ENCODE results near the gene PLCB1. TPM values are rescaled to one million over a fixed set of nuclear protein-coding genes. Genes with fewer than 3 reads are reported as not detected.
"Not testable (repeated sequence)": the region's sequence is repeated elsewhere in the genome, so short reads cannot be mapped to it uniquely, and the experiment has no call there.

Gene PLCB1
- total RNA-seq, 2 experiments from 2014 or later = 1.9 to 2.2 TPM

- H3K36me3 Mint-ChIP-seq (ENCODE audit: low read depth); DNase-seq; CTCF ChIA-PET; H3K9me3 Mint-ChIP-seq; H3K4me3 Mint-ChIP-seq; H3K27me3 Mint-ChIP-seq; POLR2A ChIA-PET; H3K27ac Mint-ChIP-seq; H3K4me1 Mint-ChIP-seq: not testable (repeated sequence)
Measured at GRCh38 chr20:8834294-8834693, 702.2 kb downstream of the PLCB1 start.

GRCh38 chr20:8834851-8835250, 702.8 kb downstream of the PLCB1 start:
- ChIA-PET POLR2A (no interaction called here), CTCF (no interaction called here)
- Mint-ChIP-seq H3K9me3 (no peaks in the 10 kb centered on the region), H3K27ac (no peak overlapping the region), H3K4me3 (no peak overlapping the region), H3K4me1 (no peaks in the 10 kb centered on the region), H3K27me3 (no peaks in the 10 kb centered on the region), H3K36me3 (ENCODE audit: low read depth) (no peaks in the 10 kb centered on the region)
- DNase-seq = no peak

GRCh38 chr20:8837396-8837795, 705.3 kb downstream of the PLCB1 start:
- ChIA-PET CTCF (no interaction called here), POLR2A (no interaction called here)
- H3K27ac Mint-ChIP-seq = no peak overlapping the region
- no peaks in the 10 kb centered on the region for H3K27me3 Mint-ChIP-seq
- no peaks in the 10 kb centered on the region for H3K4me1 Mint-ChIP-seq
- H3K9me3 Mint-ChIP-seq = no peaks in the 10 kb centered on the region
- no peaks in the 10 kb centered on the region for H3K36me3 Mint-ChIP-seq (ENCODE audit: low read depth)
- DNase-seq = no peak
- no peak overlapping the region for H3K4me3 Mint-ChIP-seq

- H3K36me3 Mint-ChIP-seq (ENCODE audit: low read depth) = no peaks in the 10 kb centered on the region
- no peaks in the 10 kb centered on the region for H3K4me1 Mint-ChIP-seq
- H3K27me3 Mint-ChIP-seq = no peaks in the 10 kb centered on the region
- H3K27ac Mint-ChIP-seq = no peak overlapping the region
- ChIA-PET POLR2A (no interaction called here), CTCF (interaction anchor here (1.3 kb wide), 1 partner anchor 11 kb away, joined by 4 read pairs; no protein-coding TSS in a partner anchor)
- no peak for DNase-seq
- H3K4me3 Mint-ChIP-seq = no peak overlapping the region
- no peaks in the 10 kb centered on the region for H3K9me3 Mint-ChIP-seq
Measured at GRCh38 chr20:8842525-8842924, 710.5 kb downstream of the PLCB1 start.

GRCh38 chr20:8844179-8844578, 712.1 kb downstream of the PLCB1 start:
- no peak overlapping the region for H3K27ac Mint-ChIP-seq
- ChIA-PET CTCF (no interaction called here), POLR2A (no interaction called here)
- H3K4me1 Mint-ChIP-seq = no peaks in the 10 kb centered on the region
- no peaks in the 10 kb centered on the region for H3K27me3 Mint-ChIP-seq
- no peaks in the 10 kb centered on the region for H3K9me3 Mint-ChIP-seq
- no peak overlapping the region for H3K4me3 Mint-ChIP-seq
- no peak for DNase-seq
- H3K36me3 Mint-ChIP-seq (ENCODE audit: low read depth) = no peaks in the 10 kb centered on the region

GRCh38 chr20:8849990-8850389, 717.9 kb downstream of the PLCB1 start:
- ChIA-PET POLR2A (no interaction called here), CTCF (no interaction called here)
- Mint-ChIP-seq H3K4me3 (no peak overlapping the region), H3K27me3 (no peaks in the 10 kb centered on the region), H3K27ac (no peak overlapping the region), H3K9me3 (no peaks in the 10 kb centered on the region), H3K4me1 (no peaks in the 10 kb centered on the region), H3K36me3 (ENCODE audit: low read depth) (no peaks in the 10 kb centered on the region)
- DNase-seq = no peak

GRCh38 chr20:8851446-8851845, 719.4 kb downstream of the PLCB1 start:
- H3K4me1 Mint-ChIP-seq = no peaks in the 10 kb centered on the region
- no peak for DNase-seq
- H3K27me3 Mint-ChIP-seq = no peaks in the 10 kb centered on the region
- H3K9me3 Mint-ChIP-seq = no peaks in the 10 kb centered on the region
- ChIA-PET CTCF (interaction anchor here (0.7 to 1.1 kb wide), 2 partner anchors 10 to 1195 kb away, joined by 3 read pairs; no protein-coding TSS in a partner anchor), POLR2A (no interaction called here)
- H3K36me3 Mint-ChIP-seq (ENCODE audit: low read depth) = no peaks in the 10 kb centered on the region
- no peak overlapping the region for H3K27ac Mint-ChIP-seq
- no peak overlapping the region for H3K4me3 Mint-ChIP-seq

GRCh38 chr20:8851919-8852318, 719.9 kb downstream of the PLCB1 start:
- H3K27ac Mint-ChIP-seq; H3K36me3 Mint-ChIP-seq (ENCODE audit: low read depth); H3K9me3 Mint-ChIP-seq; DNase-seq; H3K4me3 Mint-ChIP-seq; H3K4me1 Mint-ChIP-seq; POLR2A ChIA-PET; H3K27me3 Mint-ChIP-seq: not testable (repeated sequence)
- CTCF ChIA-PET = interaction anchor here (0.7 kb wide), 1 partner anchor 1196 kb away, joined by 3 read pairs; no protein-coding TSS in a partner anchor

GRCh38 chr20:8853211-8853610, 721.1 kb downstream of the PLCB1 start:
- H3K27ac Mint-ChIP-seq; H3K4me3 Mint-ChIP-seq; POLR2A ChIA-PET; H3K27me3 Mint-ChIP-seq; H3K9me3 Mint-ChIP-seq; DNase-seq; H3K4me1 Mint-ChIP-seq; H3K36me3 Mint-ChIP-seq (ENCODE audit: low read depth): not testable (repeated sequence)
- CTCF ChIA-PET = interaction anchor here (0.8 to 1.6 kb wide), 8 partner anchors 10 to 103 kb away, joined by 3 to 8 read pairs (median 4); no protein-coding TSS in a partner anchor

GRCh38 chr20:8853805-8854338, 721.8 kb downstream of the PLCB1 start:
- no peak overlapping the region for H3K27ac Mint-ChIP-seq
- no peaks in the 10 kb centered on the region for H3K9me3 Mint-ChIP-seq
- no peaks in the 10 kb centered on the region for H3K4me1 Mint-ChIP-seq
- ChIA-PET POLR2A (no interaction called here), CTCF (interaction anchor here (0.8 to 1.6 kb wide), 8 partner anchors 9 to 104 kb away, joined by 3 to 8 read pairs (median 4); no protein-coding TSS in a partner anchor)
- no peaks in the 10 kb centered on the region for H3K27me3 Mint-ChIP-seq
- H3K36me3 Mint-ChIP-seq (ENCODE audit: low read depth) = no peaks in the 10 kb centered on the region
- no peak for DNase-seq
- no peak overlapping the region for H3K4me3 Mint-ChIP-seq

GRCh38 chr20:8854571-8854970, 722.5 kb downstream of the PLCB1 start:
- no peak overlapping the region for H3K4me3 Mint-ChIP-seq
- no peaks in the 10 kb centered on the region for H3K36me3 Mint-ChIP-seq (ENCODE audit: low read depth)
- no peak overlapping the region for H3K27ac Mint-ChIP-seq
- DNase-seq = no peak
- ChIA-PET POLR2A (no interaction called here), CTCF (interaction anchor here (1.6 kb wide), 1 partner anchor 10 kb away, joined by 4 read pairs; no protein-coding TSS in a partner anchor)
- H3K9me3 Mint-ChIP-seq = no peaks in the 10 kb centered on the region
- no peaks in the 10 kb centered on the region for H3K27me3 Mint-ChIP-seq
- H3K4me1 Mint-ChIP-seq = no peaks in the 10 kb centered on the region

- Mint-ChIP-seq H3K27me3 (no peaks in the 10 kb centered on the region), H3K27ac (no peak overlapping the region), H3K4me1 (no peaks in the 10 kb centered on the region), H3K4me3 (no peak overlapping the region), H3K9me3 (no peaks in the 10 kb centered on the region), H3K36me3 (ENCODE audit: low read depth) (no peaks in the 10 kb centered on the region)
- ChIA-PET POLR2A (no interaction called here), CTCF (no interaction called here)
- no peak for DNase-seq
Measured at GRCh38 chr20:8855315-8855714, 723.2 kb downstream of the PLCB1 start.

- POLR2A ChIA-PET = no interaction called here
Measured at GRCh38 chr20:8856668-8857067, 724.6 kb downstream of the PLCB1 start.

GRCh38 chr20:8858181-8858787, 726.2 kb downstream of the PLCB1 start:
- POLR2A ChIA-PET = no interaction called here
- no peaks in the 10 kb centered on the region for H3K27me3 Mint-ChIP-seq
- H3K9me3 Mint-ChIP-seq = no peaks in the 10 kb centered on the region
- H3K4me1 Mint-ChIP-seq = no peaks in the 10 kb centered on the region
- no peak for DNase-seq
- H3K4me3 Mint-ChIP-seq = no peak overlapping the region
- H3K27ac Mint-ChIP-seq = no peak overlapping the region
- CTCF ChIA-PET = no interaction called here
- H3K36me3 Mint-ChIP-seq (ENCODE audit: low read depth) = no peaks in the 10 kb centered on the region

More at GRCh38 chr20:8856668-8857067, 724.6 kb downstream of the PLCB1 start:
- H3K4me3 Mint-ChIP-seq = no peak overlapping the region
- DNase-seq = no peak
- no peak overlapping the region for H3K27ac Mint-ChIP-seq
- no peaks in the 10 kb centered on the region for H3K27me3 Mint-ChIP-seq
- no peaks in the 10 kb centered on the region for H3K36me3 Mint-ChIP-seq (ENCODE audit: low read depth)
- CTCF ChIA-PET = no interaction called here
- H3K9me3 Mint-ChIP-seq = no peaks in the 10 kb centered on the region
- no peaks in the 10 kb centered on the region for H3K4me1 Mint-ChIP-seq

Data from activated CD4-positive, alpha-beta memory T cell treated with anti-CD3 and anti-CD28 coated beads, Interleukin-2, amount 10 ng/mL, durations not matched to agents 7 days and 5 days (primary cell).